ENCODE measurements around the gene KMT2C.

The KMT2C gene

GRCh38 chr7:152340161-152340560, 95.6 kb downstream of the KMT2C start:
- in situ Hi-C loops (cut with MboI; ENCODE audit: low pct_unique_long_range_greater_than_20kb, low sequenced_read_pairs, unreplicated experiment) = loop anchor here (25.0 kb wide), 1 partner anchor 372 kb away; no protein-coding TSS in a partner anchor
- no peak for DNase-seq (ENCODE audit: low spot score)
- TF ChIP-seq, protein P1, sequence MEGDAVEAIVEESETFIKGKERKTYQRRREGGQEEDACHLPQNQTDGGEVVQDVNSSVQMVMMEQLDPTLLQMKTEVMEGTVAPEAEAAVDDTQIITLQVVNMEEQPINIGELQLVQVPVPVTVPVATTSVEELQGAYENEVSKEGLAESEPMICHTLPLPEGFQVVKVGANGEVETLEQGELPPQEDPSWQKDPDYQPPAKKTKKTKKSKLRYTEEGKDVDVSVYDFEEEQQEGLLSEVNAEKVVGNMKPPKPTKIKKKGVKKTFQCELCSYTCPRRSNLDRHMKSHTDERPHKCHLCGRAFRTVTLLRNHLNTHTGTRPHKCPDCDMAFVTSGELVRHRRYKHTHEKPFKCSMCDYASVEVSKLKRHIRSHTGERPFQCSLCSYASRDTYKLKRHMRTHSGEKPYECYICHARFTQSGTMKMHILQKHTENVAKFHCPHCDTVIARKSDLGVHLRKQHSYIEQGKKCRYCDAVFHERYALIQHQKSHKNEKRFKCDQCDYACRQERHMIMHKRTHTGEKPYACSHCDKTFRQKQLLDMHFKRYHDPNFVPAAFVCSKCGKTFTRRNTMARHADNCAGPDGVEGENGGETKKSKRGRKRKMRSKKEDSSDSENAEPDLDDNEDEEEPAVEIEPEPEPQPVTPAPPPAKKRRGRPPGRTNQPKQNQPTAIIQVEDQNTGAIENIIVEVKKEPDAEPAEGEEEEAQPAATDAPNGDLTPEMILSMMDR (IDR thresholded peaks at IDR 0.05; ENCODE audit: extremely low read depth, insufficient read depth, missing control alignments) = no peak

DNA sequence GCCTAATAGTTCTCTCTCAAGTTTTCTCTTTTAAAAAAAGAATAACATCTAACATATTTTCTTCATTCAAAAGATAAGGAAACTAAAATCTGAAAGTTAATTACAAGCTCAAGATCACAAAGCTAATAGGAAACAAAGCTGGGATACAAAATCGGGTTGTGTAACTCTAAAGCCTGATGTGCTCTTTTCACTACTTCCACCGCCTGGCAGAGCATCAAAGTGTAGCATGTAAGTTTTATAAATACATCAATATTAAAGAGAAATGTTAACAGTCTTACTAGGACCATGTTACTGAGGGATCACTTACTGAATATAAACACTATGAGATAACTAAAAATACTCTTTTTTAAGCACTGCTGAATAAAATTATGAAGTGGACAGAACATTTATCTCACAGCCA, 97.2 kb downstream of the KMT2C start:
- in situ Hi-C loops (cut with MboI; ENCODE audit: low pct_unique_long_range_greater_than_20kb, low sequenced_read_pairs, unreplicated experiment) = loop anchor here (25.0 kb wide), 1 partner anchor 374 kb away; no protein-coding TSS in a partner anchor
- TF ChIP-seq, protein P1 (IDR thresholded peaks at IDR 0.05; ENCODE audit: extremely low read depth, insufficient read depth, missing control alignments) = no peak
- no peak for DNase-seq (ENCODE audit: low spot score)

GRCh38 chr7:152336754-152337368, 98.9 kb downstream of the KMT2C start:
- peak; percentile 24 for DNase-seq (ENCODE audit: low spot score)
- in situ Hi-C loops (cut with MboI; ENCODE audit: low pct_unique_long_range_greater_than_20kb, low sequenced_read_pairs, unreplicated experiment) = loop anchor here (25.0 kb wide), 1 partner anchor 375 kb away; no protein-coding TSS in a partner anchor
- TF ChIP-seq, protein P1 (IDR thresholded peaks at IDR 0.05; ENCODE audit: extremely low read depth, insufficient read depth, missing control alignments) = peak; percentile 64

DNA sequence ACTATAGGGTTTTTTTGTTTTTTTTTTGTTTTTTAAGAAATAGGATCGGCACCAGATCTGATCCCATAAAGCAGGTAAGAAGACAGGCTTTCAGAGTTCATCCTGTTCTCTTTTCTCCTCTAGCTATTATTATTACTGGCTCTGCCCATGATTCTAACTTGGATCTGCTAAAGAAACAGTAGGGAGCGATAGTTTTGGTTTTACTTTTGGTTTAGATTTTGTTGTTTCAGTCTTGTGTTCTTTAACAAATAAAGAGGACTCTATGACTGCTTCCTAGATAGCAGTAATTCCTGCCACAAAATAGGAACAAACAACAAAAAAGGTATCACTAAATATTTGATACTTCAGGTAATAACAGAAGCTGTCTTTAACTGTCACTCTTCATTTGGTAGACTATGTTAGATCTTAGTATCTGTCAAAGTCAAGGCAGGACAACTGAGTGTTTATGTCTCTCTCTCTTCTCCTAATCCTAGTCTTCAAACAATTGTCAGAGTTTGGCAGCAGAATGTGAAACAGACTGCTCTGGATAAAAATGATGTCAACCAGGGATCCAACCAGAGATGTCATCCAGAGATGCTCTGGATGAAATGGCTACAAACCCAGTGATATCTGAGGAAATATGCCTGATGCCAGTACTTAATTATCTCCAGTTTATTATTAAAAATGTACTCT, 99.8 kb downstream of the KMT2C start:
- TF ChIP-seq, protein P1 (IDR thresholded peaks at IDR 0.05; ENCODE audit: extremely low read depth, insufficient read depth, missing control alignments) = no peak

GRCh38 chr7:152333134-152333533, 102.7 kb downstream of the KMT2C start:
- in situ Hi-C loops (cut with MboI; ENCODE audit: low pct_unique_long_range_greater_than_20kb, low sequenced_read_pairs, unreplicated experiment) = loop anchor here (25.0 kb wide), 1 partner anchor 379 kb away; no protein-coding TSS in a partner anchor
- DNase-seq (ENCODE audit: low spot score) = no peak
- TF ChIP-seq, protein P1 (IDR thresholded peaks at IDR 0.05; ENCODE audit: extremely low read depth, insufficient read depth, missing control alignments) = no peak

More for the DNA sequence above, 99.8 kb downstream of the KMT2C start:
- in situ Hi-C loops (cut with MboI; ENCODE audit: low pct_unique_long_range_greater_than_20kb, low sequenced_read_pairs, unreplicated experiment) = loop anchor here (25.0 kb wide), 1 partner anchor 376 kb away; no protein-coding TSS in a partner anchor
- DNase-seq (ENCODE audit: low spot score) = no peak

DNA sequence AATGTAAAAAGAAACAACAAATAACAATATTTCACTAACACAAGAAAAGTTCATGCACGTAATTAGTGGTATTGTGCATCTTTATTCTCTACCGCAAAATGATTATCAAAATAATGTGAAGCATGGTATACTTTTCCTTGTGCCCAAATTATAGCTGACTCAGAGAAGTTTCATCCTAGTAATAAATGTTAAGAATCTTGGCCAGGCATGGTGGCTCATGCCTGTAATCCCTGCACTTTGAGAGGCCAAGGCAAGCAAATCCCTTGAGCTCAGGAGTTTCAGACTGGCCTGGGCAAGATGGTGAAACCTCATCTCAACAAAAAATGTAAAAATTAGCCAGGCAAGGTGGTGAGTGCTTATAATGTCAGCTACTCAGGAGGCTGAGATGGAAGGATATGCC, 105.0 kb downstream of the KMT2C start:
- in situ Hi-C loops (cut with MboI; ENCODE audit: low pct_unique_long_range_greater_than_20kb, low sequenced_read_pairs, unreplicated experiment) = loop anchor here (25.0 kb wide), 1 partner anchor 381 kb away; no protein-coding TSS in a partner anchor
- TF ChIP-seq, protein P1 (IDR thresholded peaks at IDR 0.05; ENCODE audit: extremely low read depth, insufficient read depth, missing control alignments) = no peak
- no peak for DNase-seq (ENCODE audit: low spot score)

All from GM13977 (cell line).